COLO829 (cell line): Measurements from ENCODE around the gene TCEA2.

ENCODE experiments used
- DNase-seq: peaks from one replicate; pipeline ENCODE4 v3.0.0; 2012; ENCODE audit warnings: low spot score

TCEA2 gene

GRCh38 chr20:64065062-64065973 is 2.3 kb downstream of the TCEA2 start:
- DNase-seq: no peak

GRCh38 chr20:64065974-64066343 is 3.0 kb downstream of the TCEA2 start:
- DNase-seq: no peak

GRCh38 chr20:64067005-64067632 is 4.1 kb downstream of the TCEA2 start:
- DNase-seq: no peak

GRCh38 chr20:64067733-64068307 is 4.8 kb downstream of the TCEA2 start:
- no peak for DNase-seq

GRCh38 chr20:64068386-64069208 is 5.6 kb downstream of the TCEA2 start:
- no peak for DNase-seq

- DNase-seq: no peak
Measured at GRCh38 chr20:64069209-64069613, 6.2 kb downstream of the TCEA2 start.

- peak; percentile 53 for DNase-seq
Measured at GRCh38 chr20:64069614-64070243, 6.7 kb downstream of the TCEA2 start.

GRCh38 chr20:64070244-64070993 is 7.4 kb downstream of the TCEA2 start:
- no peak for DNase-seq

- DNase-seq: no peak
Measured at GRCh38 chr20:64071341-64072332, 8.6 kb downstream of the TCEA2 start.

- no peak for DNase-seq
Measured at GRCh38 chr20:64072498-64073063, 9.6 kb downstream of the TCEA2 start.

GRCh38 chr20:64073476-64074183 is 10.6 kb downstream of the TCEA2 start:
- DNase-seq: no peak

- no peak for DNase-seq
Measured at GRCh38 chr20:64074184-64074789, 11.3 kb downstream of the TCEA2 start.

GRCh38 chr20:64074963-64075362 is 12.0 kb downstream of the TCEA2 start:
- no peak for DNase-seq

- no peak for DNase-seq
Measured at GRCh38 chr20:64075556-64075955, 12.6 kb downstream of the TCEA2 start.

- DNase-seq: no peak
Measured at GRCh38 chr20:64076061-64076997, 13.3 kb downstream of the TCEA2 start.

GRCh38 chr20:64077094-64077493 is 14.1 kb downstream of the TCEA2 start:
- no peak for DNase-seq

- DNase-seq: no peak
Measured at GRCh38 chr20:64077541-64077875, 14.5 kb downstream of the TCEA2 start.
